HCT116 (cell line): ENCODE results near the gene TPH1. TPM values are rescaled to one million over a fixed set of nuclear protein-coding genes. Genes with fewer than 3 reads are reported as not detected.

Experiments
- ATAC-seq: fragments of 200-7000 bp; cut with Tn5 transposase; 2 replicates; pipeline ENCODE4 v1.9.1; 2020; ENCODE audit warnings: mild to moderate bottlenecking, moderate library complexity
- BruUV-seq: library from RNA; stranded (reverse); fragments of 400-500 nt; replicated peaks from 2 replicates; lab custom pipeline; 2021; lab: Mats Ljungman, UMichigan
- CTCF ChIA-PET: fragments of 300-600 bp; sonication (Branson Sonifier 250); formaldehyde crosslinking; loops from one replicate; lab custom pipeline; 2021; ENCODE audit warnings: antibody characterized with exemption; lab: Charles Lee
- POLR2A ChIA-PET: fragments of 300-600, 350-600 bp; sonication (Branson Sonifier 250); formaldehyde crosslinking; loops from one replicate; lab custom pipeline; 2021; ENCODE audit warnings: antibody characterized with exemption; lab: Charles Lee
- RAD21 ChIA-PET, 2 experiments: fragments of 300-600 bp; sonication (Branson Sonifier 250); formaldehyde crosslinking; loops; one replicate each; lab custom pipeline; 2023; ENCODE audit warnings: low total read pairs in 2 of 2; ENCODE audit not compliant: uncharacterized antibody in 2 of 2, unreplicated experiment in 2 of 2, low non-redundant PET in 1 of 2; lab: Charles Lee
- DNase-seq: peaks from one replicate; pipeline ENCODE4 v3.0.0-alpha.2; 2010; ENCODE audit warnings: low read depth, low spot score
- H2AFZ ChIP-seq: fragments of 200-600 bp; shearing (Covaris generic), sonication (generic); 2 replicates; pipeline ENCODE4 v1.6.1; 2017; ENCODE audit warnings: low read depth, mixed run types, mixed read lengths, antibody characterized with exemption, low read length; ENCODE audit not compliant: poor library complexity, severe bottlenecking
- H3K27ac ChIP-seq: 2 replicates; pipeline ENCODE4 v1.5.1; 2012; ENCODE audit warnings: low read depth, low read length
- H3K27me3 ChIP-seq: fragments of 200-600 bp; sonication (generic); 2 replicates; pipeline ENCODE4 v1.6.1; 2016; ENCODE audit warnings: mixed run types, low read length, mixed read lengths; ENCODE audit not compliant: insufficient read depth
- H3K36me3 ChIP-seq, 2 experiments: fragments of 200-500 bp in 1 of 2; fragments of 200-600 bp in 1 of 2; sonication (Bioruptor generic) in 1 of 2; sonication (generic) in 1 of 2; 2 replicates each; pipeline versions ENCODE4 v1.5.1 to v1.6.1; 2014 to 2016; ENCODE audit warnings: low read length in 2 of 2, inconsistent platforms in 1 of 2, mixed read lengths in 1 of 2, mixed run types in 1 of 2; ENCODE audit not compliant: insufficient read depth in 2 of 2, control insufficient read depth in 1 of 2
- H3K4me1 ChIP-seq, 2 experiments: fragments of 200-600 bp in 1 of 2; sonication (generic) in 1 of 2; 2 replicates each; pipeline versions ENCODE4 v1.5.1 to v1.6.1; 2012 to 2017; ENCODE audit warnings: low read length in 2 of 2, inconsistent platforms in 1 of 2, mild to moderate bottlenecking in 1 of 2, mixed read lengths in 1 of 2, mixed run types in 1 of 2, moderate library complexity in 1 of 2; ENCODE audit not compliant: insufficient read depth in 2 of 2, control insufficient read depth in 1 of 2
- H3K4me2 ChIP-seq: fragments of 200-600 bp; sonication (generic); 2 replicates; pipeline ENCODE4 v1.6.1; 2017; ENCODE audit warnings: mixed run types, low read length, mixed read lengths
- H3K4me3 ChIP-seq, 2 experiments: fragments of 200-600 bp in 1 of 2; sonication (generic) in 1 of 2; replicated peaks in 1 of 2; 2 replicates each; pipeline ENCODE4 v1.5.1; 2011 to 2016; ENCODE audit warnings: low read length in 2 of 2, control low read depth in 1 of 2, low read depth in 1 of 2, mild to moderate bottlenecking in 1 of 2, mixed read lengths in 1 of 2, mixed run types in 1 of 2
- H3K79me2 ChIP-seq: fragments of 200-600 bp; sonication (generic); 2 replicates; pipeline ENCODE4 v1.6.1; 2017; ENCODE audit warnings: mild to moderate bottlenecking, mixed run types, low read length, moderate library complexity, mixed read lengths; ENCODE audit not compliant: insufficient read depth
- H3K9ac ChIP-seq: fragments of 200-600 bp; sonication (generic); 2 replicates; pipeline ENCODE4 v1.6.1; 2016; ENCODE audit warnings: low read length, mixed read lengths
- H3K9me2 ChIP-seq: fragments of 200-600 bp; sonication (generic), shearing (Covaris generic); 2 replicates; pipeline ENCODE4 v1.6.1; 2017; ENCODE audit warnings: mixed run types, mild to moderate bottlenecking, moderate library complexity; ENCODE audit not compliant: insufficient read depth
- H3K9me3 ChIP-seq, 2 experiments: fragments of 200-500 bp in 1 of 2; fragments of 200-600 bp in 1 of 2; sonication (Bioruptor generic) in 1 of 2; sonication (generic) in 1 of 2; 2 replicates each; pipeline ENCODE4 v1.6.1; 2014 to 2017; ENCODE audit warnings: low read length in 2 of 2, mixed read lengths in 2 of 2, inconsistent platforms in 1 of 2, low read depth in 1 of 2, mild to moderate bottlenecking in 1 of 2, mixed run types in 1 of 2, moderate library complexity in 1 of 2; ENCODE audit not compliant: control insufficient read depth in 1 of 2, insufficient read depth in 1 of 2
- H4K20me1 ChIP-seq: fragments of 200-600 bp; sonication (generic), shearing (Covaris generic); 2 replicates; pipeline ENCODE4 v1.6.1; 2017; ENCODE audit warnings: mixed run types, mild to moderate bottlenecking, moderate library complexity; ENCODE audit not compliant: insufficient read depth
- CEBPB ChIP-seq: IDR thresholded peaks from 2 replicates; pipeline ENCODE4 v1.6.1; 2012; ENCODE audit warnings: low read depth
- ELF1 ChIP-seq: IDR thresholded peaks from 2 replicates; pipeline ENCODE4 v1.6.1; 2012; ENCODE audit warnings: low read depth, borderline replicate concordance
- EZH2phosphoT487 ChIP-seq: fragments of 200-600 bp; IDR thresholded peaks from 2 replicates; pipeline ENCODE4 v1.6.1; 2018; ENCODE audit warnings: antibody characterized with exemption, borderline replicate concordance
- FOSL1 ChIP-seq: IDR thresholded peaks from 2 replicates; pipeline ENCODE4 v1.6.1; 2012; ENCODE audit warnings: low read depth
- TCF7L2 ChIP-seq: IDR thresholded peaks from 2 replicates; pipeline ENCODE4 v1.7.0; 2011; ENCODE audit warnings: borderline replicate concordance, inconsistent platforms; ENCODE audit not compliant: insufficient read depth, insufficient read length; ENCODE audit errors: extremely low read depth
- intact Hi-C: fragments of 100-400 bp; cut with micrococcal nuclease; formaldehyde crosslinking; loops from 2 replicates; pipeline ENCODE4 v1.10.0; 2022
- total RNA-seq: library from RNA; stranded (reverse); gene quantifications from one replicate; pipeline ENCODE4 v1.2.1, GENCODE V29; 2021; ENCODE audit not compliant: unreplicated experiment
- TF ChIP-seq, protein P1 (sequence below), 3 experiments: fragments of 200-600 bp in 1 of 3; sonication (generic) in 1 of 3; IDR thresholded peaks in 2 of 3; conservative IDR thresholded peaks in 1 of 3; 2 replicates each; pipeline ENCODE4 v1.5.1; 2012 to 2017; ENCODE audit warnings: low read depth in 2 of 3, low read length in 2 of 3, antibody characterized with exemption in 1 of 3, borderline replicate concordance in 1 of 3, control low read depth in 1 of 3, mild to moderate bottlenecking in 1 of 3, mixed read lengths in 1 of 3, mixed run types in 1 of 3, moderate library complexity in 1 of 3; ENCODE audit not compliant: insufficient read depth in 1 of 3
- TF ChIP-seq, protein P2 (sequence below): IDR thresholded peaks from 2 replicates; pipeline ENCODE4 v1.6.1; 2012; ENCODE audit warnings: low read depth

The TPH1 gene
- total RNA-seq, 1 experiment from 2014 or later, result 0.42 TPM

DNA sequence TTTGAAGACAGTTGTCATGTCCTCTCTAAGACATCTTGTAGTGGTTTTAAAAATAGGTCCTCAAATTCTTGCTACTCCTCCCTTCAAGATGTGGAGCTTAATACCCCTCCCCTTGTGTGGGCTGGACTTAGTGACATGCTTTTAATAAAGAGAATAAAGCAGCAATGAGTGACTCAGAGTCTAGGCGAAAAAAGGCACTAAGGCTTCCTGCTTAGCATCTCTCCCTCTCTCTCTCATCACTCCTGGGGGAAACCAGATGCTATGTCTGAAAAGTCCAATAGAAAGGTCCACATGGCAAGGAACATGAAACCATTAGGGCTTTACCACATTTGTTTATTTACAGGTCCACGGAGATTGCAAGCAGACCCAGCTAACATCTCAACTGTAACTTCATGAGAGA is 44.9 kb downstream of the TPH1 start:
- TF ChIP-seq, protein P1, sequence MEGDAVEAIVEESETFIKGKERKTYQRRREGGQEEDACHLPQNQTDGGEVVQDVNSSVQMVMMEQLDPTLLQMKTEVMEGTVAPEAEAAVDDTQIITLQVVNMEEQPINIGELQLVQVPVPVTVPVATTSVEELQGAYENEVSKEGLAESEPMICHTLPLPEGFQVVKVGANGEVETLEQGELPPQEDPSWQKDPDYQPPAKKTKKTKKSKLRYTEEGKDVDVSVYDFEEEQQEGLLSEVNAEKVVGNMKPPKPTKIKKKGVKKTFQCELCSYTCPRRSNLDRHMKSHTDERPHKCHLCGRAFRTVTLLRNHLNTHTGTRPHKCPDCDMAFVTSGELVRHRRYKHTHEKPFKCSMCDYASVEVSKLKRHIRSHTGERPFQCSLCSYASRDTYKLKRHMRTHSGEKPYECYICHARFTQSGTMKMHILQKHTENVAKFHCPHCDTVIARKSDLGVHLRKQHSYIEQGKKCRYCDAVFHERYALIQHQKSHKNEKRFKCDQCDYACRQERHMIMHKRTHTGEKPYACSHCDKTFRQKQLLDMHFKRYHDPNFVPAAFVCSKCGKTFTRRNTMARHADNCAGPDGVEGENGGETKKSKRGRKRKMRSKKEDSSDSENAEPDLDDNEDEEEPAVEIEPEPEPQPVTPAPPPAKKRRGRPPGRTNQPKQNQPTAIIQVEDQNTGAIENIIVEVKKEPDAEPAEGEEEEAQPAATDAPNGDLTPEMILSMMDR (IDR thresholded peaks at IDR 0.05 in 2 of 3, conservative IDR thresholded peaks at IDR 0.05 in 1 of 3; ENCODE audit: borderline replicate concordance in 1 of 3, insufficient read depth in 1 of 3, low read depth in 2 of 3, low read length in 2 of 3), result no peak
- TF ChIP-seq FOSL1 (no peak), EZH2phosphoT487 (no peak), TCF7L2 (no peak), ELF1 (no peak), CEBPB (no peak)
- TF ChIP-seq, protein P2, sequence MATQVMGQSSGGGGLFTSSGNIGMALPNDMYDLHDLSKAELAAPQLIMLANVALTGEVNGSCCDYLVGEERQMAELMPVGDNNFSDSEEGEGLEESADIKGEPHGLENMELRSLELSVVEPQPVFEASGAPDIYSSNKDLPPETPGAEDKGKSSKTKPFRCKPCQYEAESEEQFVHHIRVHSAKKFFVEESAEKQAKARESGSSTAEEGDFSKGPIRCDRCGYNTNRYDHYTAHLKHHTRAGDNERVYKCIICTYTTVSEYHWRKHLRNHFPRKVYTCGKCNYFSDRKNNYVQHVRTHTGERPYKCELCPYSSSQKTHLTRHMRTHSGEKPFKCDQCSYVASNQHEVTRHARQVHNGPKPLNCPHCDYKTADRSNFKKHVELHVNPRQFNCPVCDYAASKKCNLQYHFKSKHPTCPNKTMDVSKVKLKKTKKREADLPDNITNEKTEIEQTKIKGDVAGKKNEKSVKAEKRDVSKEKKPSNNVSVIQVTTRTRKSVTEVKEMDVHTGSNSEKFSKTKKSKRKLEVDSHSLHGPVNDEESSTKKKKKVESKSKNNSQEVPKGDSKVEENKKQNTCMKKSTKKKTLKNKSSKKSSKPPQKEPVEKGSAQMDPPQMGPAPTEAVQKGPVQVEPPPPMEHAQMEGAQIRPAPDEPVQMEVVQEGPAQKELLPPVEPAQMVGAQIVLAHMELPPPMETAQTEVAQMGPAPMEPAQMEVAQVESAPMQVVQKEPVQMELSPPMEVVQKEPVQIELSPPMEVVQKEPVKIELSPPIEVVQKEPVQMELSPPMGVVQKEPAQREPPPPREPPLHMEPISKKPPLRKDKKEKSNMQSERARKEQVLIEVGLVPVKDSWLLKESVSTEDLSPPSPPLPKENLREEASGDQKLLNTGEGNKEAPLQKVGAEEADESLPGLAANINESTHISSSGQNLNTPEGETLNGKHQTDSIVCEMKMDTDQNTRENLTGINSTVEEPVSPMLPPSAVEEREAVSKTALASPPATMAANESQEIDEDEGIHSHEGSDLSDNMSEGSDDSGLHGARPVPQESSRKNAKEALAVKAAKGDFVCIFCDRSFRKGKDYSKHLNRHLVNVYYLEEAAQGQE, result no peak
- Histone ChIP-seq H3K4me2 (no peak overlapping the region), H2AFZ (no peak overlapping the region), H3K79me2 (no peaks in the 10 kb centered on the region), H4K20me1 (no peaks in the 10 kb centered on the region), H3K27ac (no peak overlapping the region), H3K36me3 (peaks cover 4 to 14% of the 10 kb centered on the region in 2 experiments; a peak in 1 of 4 replicates), H3K9me2 (no peaks in the 10 kb centered on the region), H3K9ac (no peak overlapping the region), H3K4me3 (no peak overlapping the region), H3K27me3 (no peaks in the 10 kb centered on the region), H3K4me1 (no peaks in the 10 kb centered on the region), H3K9me3 (no peaks in the 10 kb centered on the region)
- intact Hi-C loops, result no loop called here
- no peak for DNase-seq
- RAD21 ChIA-PET, result no interaction called here
- no peak for ATAC-seq
- no TSS peak for BruUV-seq
- POLR2A ChIA-PET, result no interaction called here
- CTCF ChIA-PET, result no interaction called here
